GM18507 (cell line): Measurements from ENCODE around the gene CHST12.
A peak's percentile ranks its signal among the peaks of the same experiment; 100 is the strongest.

ENCODE experiments used
- DNase-seq: peaks from one replicate; pipeline ENCODE4 v3.0.0; 2011; ENCODE audit warnings: low read depth; ENCODE audit not compliant: insufficient read length; ENCODE audit errors: extremely low spot score
- FAIRE-seq: peaks from 2 replicates; lab custom pipeline; 2011; peaks lifted over from hg19 to GRCh38; lab: Jason Lieb, UNC

The CHST12 gene

GRCh38 chr7:2403014-2403717 lies at the start of gene CHST12:
Gene CHST12 (plus strand): TSS chr7:2403611. CDS start chr7:2432640, 29,029 bp downstream.
- DNase-seq (peak; percentile 97), FAIRE-seq (peak; percentile 88)

- peak; percentile 88 for DNase-seq
- no peak for FAIRE-seq
These were observed 49.5 kb upstream of the CHST12 start for GRCh38 chr7:2353936-2354185.

DNA sequence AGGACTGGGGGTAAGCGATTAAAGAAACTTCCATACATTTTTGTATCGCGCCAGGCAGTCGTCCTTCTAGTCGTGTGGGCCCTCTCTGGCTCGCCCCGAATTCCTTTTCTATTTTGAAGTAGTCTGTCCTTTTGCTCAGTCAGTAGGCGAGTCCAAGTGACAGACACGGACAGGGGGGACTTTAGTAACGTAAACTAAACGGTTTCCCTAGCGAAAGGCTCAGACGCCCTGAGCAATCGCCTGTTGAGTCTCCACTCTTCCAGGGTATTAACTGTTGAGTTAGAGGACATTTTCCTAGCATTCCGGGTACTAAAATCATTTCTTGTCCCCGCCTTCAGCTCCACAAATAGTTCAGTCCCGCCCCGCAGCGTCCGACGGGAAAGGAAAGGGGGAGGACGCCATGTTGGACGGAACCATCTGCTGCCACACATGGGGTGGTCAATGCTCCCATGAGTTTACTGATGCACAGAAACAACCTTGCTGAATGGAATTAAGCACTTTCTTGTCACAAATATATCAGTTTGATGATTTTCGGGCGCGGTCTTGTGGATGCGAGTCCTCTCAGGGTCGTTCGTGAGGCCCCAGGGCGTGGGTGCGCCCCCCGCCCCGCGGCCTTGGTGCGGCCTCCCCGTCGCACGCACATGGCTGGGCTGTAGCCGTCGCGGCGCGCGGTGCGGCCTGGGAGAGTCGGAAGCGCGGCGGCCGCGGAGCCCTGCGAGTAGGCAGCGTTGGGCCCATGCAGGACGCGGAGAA lies 49.0 kb upstream of the CHST12 start, which contains the start of gene EIF3B:
Gene EIF3B, plus strand, starts transcription at position 642 of the 753 bp plus-strand sequence. Its CDS starts 95 bp downstream, at position 737.
- DNase-seq (peak; percentile 88), FAIRE-seq (peak; percentile 90)

DNA sequence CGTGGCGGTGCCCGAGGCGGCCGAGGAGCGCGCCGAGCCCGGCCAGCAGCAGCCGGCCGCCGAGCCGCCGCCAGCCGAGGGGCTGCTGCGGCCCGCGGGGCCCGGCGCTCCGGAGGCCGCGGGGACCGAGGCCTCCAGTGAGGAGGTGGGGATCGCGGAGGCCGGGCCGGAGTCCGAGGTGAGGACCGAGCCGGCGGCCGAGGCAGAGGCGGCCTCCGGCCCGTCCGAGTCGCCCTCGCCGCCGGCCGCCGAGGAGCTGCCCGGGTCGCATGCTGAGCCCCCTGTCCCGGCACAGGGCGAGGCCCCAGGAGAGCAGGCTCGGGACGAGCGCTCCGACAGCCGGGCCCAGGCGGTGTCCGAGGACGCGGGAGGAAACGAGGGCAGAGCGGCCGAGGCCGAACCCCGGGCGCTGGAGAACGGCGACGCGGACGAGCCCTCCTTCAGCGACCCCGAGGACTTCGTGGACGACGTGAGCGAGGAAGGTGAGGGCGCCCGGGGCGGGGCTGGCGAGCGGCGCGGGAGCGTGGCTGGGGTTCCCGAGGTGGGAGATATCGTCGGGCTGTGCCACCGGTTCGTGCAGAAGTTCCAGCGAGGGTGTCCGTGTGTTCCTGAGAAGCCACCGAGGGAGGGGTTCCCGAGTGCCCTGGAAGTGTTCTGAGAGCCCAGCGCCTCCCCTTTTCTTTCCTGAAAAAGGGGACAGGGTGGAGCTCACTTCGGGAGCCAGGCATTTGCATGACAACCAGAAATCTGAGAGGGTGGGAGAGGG lies 48.3 kb upstream of the CHST12 start:
- FAIRE-seq (no peak), DNase-seq (no peak)

DNA sequence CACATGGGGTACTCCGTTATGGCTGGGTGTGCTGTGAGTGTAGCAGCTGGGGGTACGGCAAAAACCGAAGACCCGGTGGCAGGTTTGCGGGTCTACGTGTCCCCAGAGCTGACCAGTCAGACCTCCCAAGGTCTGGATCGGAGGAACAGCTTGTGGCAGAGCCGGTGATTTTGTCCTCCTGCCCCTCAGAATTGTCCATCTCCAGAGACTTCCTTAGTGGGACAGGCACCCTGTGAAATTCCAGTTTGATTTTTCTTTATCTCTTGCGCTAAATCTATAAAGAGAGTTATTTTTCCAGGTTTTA lies 47.8 kb upstream of the CHST12 start:
- FAIRE-seq (no peak), DNase-seq (no peak)

GRCh38 chr7:2357165-2357564 lies 46.2 kb upstream of the CHST12 start:
- DNase-seq (no peak), FAIRE-seq (no peak)

DNA sequence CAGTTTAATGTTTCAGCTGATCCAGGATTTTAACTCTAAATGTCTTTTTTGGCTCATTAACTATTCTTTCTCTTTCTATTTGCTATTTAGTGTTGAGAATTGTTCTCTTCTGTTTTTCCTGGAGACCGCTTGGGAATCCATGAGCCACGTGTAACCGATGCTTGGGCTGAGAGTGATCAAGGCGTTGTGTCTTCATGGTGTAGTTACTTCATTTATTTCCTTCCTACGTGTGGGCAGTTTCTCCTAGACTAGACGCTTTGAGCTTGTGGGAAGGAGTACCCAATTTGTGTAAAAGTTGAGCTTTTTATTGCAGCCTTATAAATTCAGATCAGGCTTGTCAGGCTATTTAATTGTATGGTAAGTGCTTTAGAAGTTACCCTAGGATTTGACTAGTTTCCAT lies 45.8 kb upstream of the CHST12 start:
- no peak for FAIRE-seq
- DNase-seq: no peak

GRCh38 chr7:2358968-2359527 lies 44.4 kb upstream of the CHST12 start:
- FAIRE-seq: no peak

DNA sequence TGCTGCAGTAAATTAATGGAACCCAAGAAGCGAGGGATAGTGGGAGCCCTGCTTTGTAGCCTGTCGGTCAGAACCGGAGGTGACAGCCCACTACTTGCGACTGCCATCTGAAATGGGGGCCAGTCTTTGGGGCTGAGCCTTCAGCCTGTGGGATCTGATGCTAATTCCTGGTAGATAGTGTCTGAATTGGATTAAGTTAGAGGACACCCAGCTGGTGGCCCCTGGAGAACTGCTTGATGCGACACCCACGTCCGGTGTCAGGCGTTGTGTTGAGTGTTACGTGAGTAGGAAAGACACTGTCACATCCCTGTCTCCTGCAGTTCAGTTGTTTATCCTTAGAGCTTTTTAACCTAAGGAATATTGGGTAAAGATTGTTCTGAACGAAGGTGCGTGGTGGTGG lies 43.8 kb upstream of the CHST12 start:
- FAIRE-seq (no peak), DNase-seq (no peak)

More at GRCh38 chr7:2358968-2359527, 44.4 kb upstream of the CHST12 start:
- no peak for DNase-seq

GRCh38 chr7:2360796-2361195 lies 42.6 kb upstream of the CHST12 start:
- FAIRE-seq (no peak), DNase-seq (no peak)

GRCh38 chr7:2362385-2363088 lies 40.9 kb upstream of the CHST12 start:
- DNase-seq: no peak

GRCh38 chr7:2369139-2369538 lies 34.3 kb upstream of the CHST12 start:
- DNase-seq: no peak
- FAIRE-seq: no peak

More at GRCh38 chr7:2362385-2363088, 40.9 kb upstream of the CHST12 start:
- no peak for FAIRE-seq

GRCh38 chr7:2371329-2371728 lies 32.1 kb upstream of the CHST12 start:
- FAIRE-seq (no peak), DNase-seq (no peak)

DNA sequence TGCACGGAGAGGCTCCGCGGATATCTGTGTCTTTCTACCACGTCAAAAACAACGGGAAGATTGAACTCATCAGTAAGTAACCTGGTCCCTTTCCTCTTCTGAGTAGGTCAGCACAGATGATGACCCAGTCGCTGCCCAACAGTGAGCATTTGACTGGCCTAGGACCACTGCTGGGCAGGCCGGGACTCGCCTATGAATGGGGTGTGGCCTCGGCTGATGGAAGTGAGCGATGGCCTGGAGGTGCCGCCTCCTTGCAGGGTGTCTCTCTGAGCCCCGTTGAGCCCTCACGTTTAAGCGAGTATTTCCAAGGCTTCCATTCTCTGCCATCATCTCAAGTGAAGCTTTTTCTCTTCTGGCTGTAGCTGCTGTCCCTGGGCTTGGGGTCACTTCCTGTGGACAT lies 30.7 kb upstream of the CHST12 start:
- FAIRE-seq (no peak), DNase-seq (no peak)

GRCh38 chr7:2373124-2373556 lies 30.3 kb upstream of the CHST12 start:
- FAIRE-seq (no peak), DNase-seq (no peak)

DNA sequence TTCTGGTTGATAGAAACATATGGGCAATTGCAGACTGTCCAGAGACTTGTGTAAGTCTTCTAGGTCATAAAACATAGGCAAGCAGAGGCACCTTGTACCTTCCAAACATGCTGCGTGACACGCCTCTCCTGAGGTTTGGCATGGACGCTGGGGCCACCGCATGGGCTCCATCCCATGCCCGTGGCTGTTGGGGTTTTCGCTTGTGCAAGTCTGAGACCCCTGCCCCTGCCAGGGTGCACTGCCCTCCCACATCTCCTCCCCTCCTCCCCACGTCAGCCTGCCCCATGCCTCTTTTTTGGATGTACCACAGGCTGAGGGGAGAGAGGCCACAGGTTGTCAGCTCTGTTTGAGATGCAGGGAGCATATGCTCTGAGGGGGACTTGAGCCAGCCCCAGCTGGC lies 29.8 kb upstream of the CHST12 start:
- no peak for DNase-seq
- FAIRE-seq: no peak

- DNase-seq (no peak), FAIRE-seq (no peak)
These were observed 29.0 kb upstream of the CHST12 start for GRCh38 chr7:2374401-2374800.

DNA sequence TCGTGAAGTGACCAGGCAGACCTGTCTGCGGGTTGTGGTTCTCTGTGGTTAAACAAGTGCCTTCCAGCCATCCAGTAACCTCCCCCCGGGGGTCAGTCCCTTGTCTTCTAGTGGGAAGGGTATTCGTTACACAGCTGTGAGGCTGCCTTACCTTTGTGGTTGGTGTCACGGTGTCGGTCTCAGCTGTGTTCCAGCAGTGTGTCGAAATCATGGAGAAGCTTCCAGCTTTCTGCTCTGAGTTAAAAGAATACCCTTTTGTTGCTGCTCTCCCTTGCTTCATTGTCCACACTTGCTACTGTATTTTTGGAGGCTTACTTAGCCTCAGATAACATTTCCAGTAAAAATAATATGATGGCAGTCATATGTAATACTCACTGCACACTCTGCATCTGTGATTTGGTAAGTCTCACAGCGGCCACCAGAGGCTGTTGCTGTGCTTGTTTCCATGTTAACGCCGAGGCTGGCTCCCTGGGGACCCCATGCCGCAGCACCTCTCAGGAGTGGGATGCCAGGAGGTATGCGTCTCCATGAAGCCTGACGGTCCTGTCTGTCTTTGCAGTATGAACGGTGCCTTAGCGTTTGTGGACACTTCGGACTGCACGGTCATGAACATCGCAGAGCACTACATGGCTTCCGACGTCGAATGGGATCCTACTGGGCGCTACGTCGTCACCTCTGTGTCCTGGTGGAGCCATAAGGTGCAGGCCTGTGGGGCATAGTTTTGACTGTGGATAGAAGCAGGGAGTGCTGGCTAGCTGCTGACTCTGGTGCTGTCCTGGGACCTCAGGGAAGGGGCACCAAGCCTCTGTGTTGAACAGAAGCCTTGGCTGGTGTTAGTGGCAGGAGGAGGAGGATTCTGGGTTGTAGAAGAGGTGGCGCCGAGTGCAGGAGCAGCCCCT lies 28.3 kb upstream of the CHST12 start:
- no peak for FAIRE-seq
- no peak for DNase-seq
